ENCODE data around the gene ADSS1. TPM values are rescaled to one million over a fixed set of nuclear protein-coding genes. Genes with fewer than 3 reads are reported as not detected.
"Not testable (repeated sequence)": the region's sequence is repeated elsewhere in the genome, so short reads cannot be mapped to it uniquely, and the experiment has no call there.

ADSS1 gene
- polyA plus RNA-seq, 1 of the 3 experiments (the other 2 are of a cell fraction): 14.3 TPM

- no peak overlapping the region for H3K9ac ChIP-seq
- H3F3A ChIP-seq (replicated peaks; ENCODE audit: insufficient read depth): no peaks in the 10 kb centered on the region
- no peak overlapping the region for H2AFZ ChIP-seq (ENCODE audit: low read depth)
- peaks cover 7% of the 10 kb centered on the region; the same call in 1 of the 2 replicates for H4K20me1 ChIP-seq (ENCODE audit: insufficient read depth)
- no peak for TF ChIP-seq USF1 (IDR thresholded peaks at IDR 0.05; ENCODE audit: borderline replicate concordance, low read depth)
- TF ChIP-seq CTCF (IDR thresholded peaks at IDR 0.05): peak; percentile 11; the same call in 1 of the 2 replicates
- ChIA-PET CTCF (interaction anchor here (1.0 to 2.2 kb wide), 2 partner anchors 18 to 24 kb away, joined by 3 to 8 read pairs; no protein-coding TSS in a partner anchor), POLR2A (no interaction called here)
- no peak for DNase-seq
- no peak overlapping the region for H3K27ac ChIP-seq (ENCODE audit: low read depth in 2 of 2, low read length in 1 of 2)
- H3K4me1 ChIP-seq (ENCODE audit: control insufficient read depth in 1 of 2, insufficient read depth in 2 of 2, low read depth in 1 of 2, low read length in 1 of 2): peaks cover 0 to 27% of the 10 kb centered on the region in 2 experiments; a peak in 2 of 4 replicates
- H3K9me2 ChIP-seq: no peaks in the 10 kb centered on the region
- H3K4me3 ChIP-seq (ENCODE audit: low read depth in 2 of 2, low read length in 1 of 2): no peak overlapping the region
- no peaks in the 10 kb centered on the region for H3K27me3 ChIP-seq (ENCODE audit: insufficient read depth)
- WGBS (ENCODE audit: low lambda C conversion rate): 88% methylated on average over 18 of the region's 21 CpGs
- H3K79me2 ChIP-seq (ENCODE audit: insufficient read depth): no peaks in the 10 kb centered on the region
- H3K9me3 ChIP-seq: no peaks in the 10 kb centered on the region
- H3K4me2 ChIP-seq: no peak overlapping the region
- peaks cover 0 to under 1% of the 10 kb centered on the region in 2 experiments for H3K36me3 ChIP-seq (replicated peaks in 1 of 2; ENCODE audit: control insufficient read depth in 1 of 2, insufficient read depth in 2 of 2, low read length in 1 of 2)
These were observed 2.8 kb downstream of the ADSS1 start for GRCh38 chr14:104726600-104727451.

- H3K27me3 ChIP-seq (ENCODE audit: insufficient read depth): no peaks in the 10 kb centered on the region
- no peak overlapping the region for H3K4me2 ChIP-seq
- H3K9me3 ChIP-seq: no peaks in the 10 kb centered on the region
- no peak overlapping the region for H3K4me3 ChIP-seq (ENCODE audit: low read depth in 2 of 2, low read length in 1 of 2)
- no peak overlapping the region for H2AFZ ChIP-seq (ENCODE audit: low read depth)
- no peak overlapping the region for H3K9ac ChIP-seq
- H3K79me2 ChIP-seq (ENCODE audit: insufficient read depth): no peaks in the 10 kb centered on the region
- POLR2A ChIA-PET: no interaction called here
- H3K27ac ChIP-seq (ENCODE audit: low read depth in 2 of 2, low read length in 1 of 2): no peak overlapping the region
- H4K20me1 ChIP-seq (ENCODE audit: insufficient read depth): no peaks in the 10 kb centered on the region
- H3K9me2 ChIP-seq: no peaks in the 10 kb centered on the region
- 96% methylated on average over 8 of the region's 17 CpGs for WGBS (ENCODE audit: low lambda C conversion rate)
- peaks cover 0 to 26% of the 10 kb centered on the region in 2 experiments; a peak in 1 of 4 replicates for H3K4me1 ChIP-seq (ENCODE audit: control insufficient read depth in 1 of 2, insufficient read depth in 2 of 2, low read depth in 1 of 2, low read length in 1 of 2)
- no peaks in the 10 kb centered on the region for H3K36me3 ChIP-seq (replicated peaks in 1 of 2; ENCODE audit: control insufficient read depth in 1 of 2, insufficient read depth in 2 of 2, low read length in 1 of 2)
- DNase-seq: no peak
- CTCF ChIA-PET: interaction anchor here (1.1 to 1.3 kb wide), 2 partner anchors 38 to 39 kb away, joined by 3 read pairs; no protein-coding TSS in a partner anchor
- no peak for TF ChIP-seq FOSL2 (IDR thresholded peaks at IDR 0.05; ENCODE audit: borderline replicate concordance, low read depth)
- TF ChIP-seq MAX (IDR thresholded peaks at IDR 0.05; ENCODE audit: low read depth): no peak
- no peak for TF ChIP-seq EZH2phosphoT487 (IDR thresholded peaks at IDR 0.05; ENCODE audit: borderline replicate concordance, low read depth)
- no peak for TF ChIP-seq CHD2 (IDR thresholded peaks at IDR 0.05; ENCODE audit: low read length, partially characterized antibody)
- TF ChIP-seq NRF1 (IDR thresholded peaks at IDR 0.05; ENCODE audit: low read depth, low read length): no peak
- TF ChIP-seq FOXJ3 (CRISPR knock-in tag; IDR thresholded peaks at IDR 0.05): no peak
- no peak for TF ChIP-seq USF1 (IDR thresholded peaks at IDR 0.05; ENCODE audit: borderline replicate concordance, low read depth)
- TF ChIP-seq NFIC (IDR thresholded peaks at IDR 0.05; ENCODE audit: borderline replicate concordance): no peak
- no peak for TF ChIP-seq SMC3 (IDR thresholded peaks at IDR 0.05; ENCODE audit: low read depth, low read length)
- no peaks in the 10 kb centered on the region for H3F3A ChIP-seq (replicated peaks; ENCODE audit: insufficient read depth)
These were observed 4.6 kb downstream of the ADSS1 start for GRCh38 chr14:104728631-104729030.

- H3K79me2 ChIP-seq (ENCODE audit: insufficient read depth); H2AFZ ChIP-seq (ENCODE audit: low read depth); H3K9me3 ChIP-seq; H4K20me1 ChIP-seq (ENCODE audit: insufficient read depth); H3K9ac ChIP-seq; H3K36me3 ChIP-seq (replicated peaks in 1 of 2; ENCODE audit: control insufficient read depth in 1 of 2, insufficient read depth in 2 of 2, low read length in 1 of 2); H3F3A ChIP-seq (replicated peaks; ENCODE audit: insufficient read depth); DNase-seq; H3K4me3 ChIP-seq (ENCODE audit: low read depth in 2 of 2, low read length in 1 of 2); H3K27me3 ChIP-seq (ENCODE audit: insufficient read depth); H3K4me2 ChIP-seq; H3K27ac ChIP-seq (ENCODE audit: low read depth in 2 of 2, low read length in 1 of 2); POLR2A ChIA-PET; H3K9me2 ChIP-seq: not testable (repeated sequence)
- H3K4me1 ChIP-seq (ENCODE audit: control insufficient read depth in 1 of 2, insufficient read depth in 2 of 2, low read depth in 1 of 2, low read length in 1 of 2): peaks cover 0 to 24% of the 10 kb centered on the region in 2 experiments; a peak in 1 of 4 replicates
- 96% methylated on average over 64 of the region's 73 CpGs for WGBS (ENCODE audit: low lambda C conversion rate)
- CTCF ChIA-PET: interaction anchor here (1.1 to 1.3 kb wide), 2 partner anchors 39 kb away, joined by 3 read pairs; no protein-coding TSS in a partner anchor
These were observed 5.3 kb downstream of the ADSS1 start for GRCh38 chr14:104729176-104729834.

Data from SK-N-SH (cell line).